Fibroblast of mammary gland (primary cell): ENCODE measurements around the gene RIBC2.
"Not testable (repeated sequence)": the region's sequence is repeated elsewhere in the genome, so short reads cannot be mapped to it uniquely, and the experiment has no call there.

Experiments used
- DNase-seq: peaks from one replicate; pipeline ENCODE4 v3.0.0-alpha.2; 2010; ENCODE audit warnings: low read depth
- H3K4me3 ChIP-seq: 2 replicates; pipeline ENCODE4 v1.5.1; 2011; ENCODE audit warnings: low read depth, mild to moderate bottlenecking, low read length, moderate library complexity; ENCODE audit not compliant: control insufficient read depth
- TF ChIP-seq, protein P1 (sequence below): conservative IDR thresholded peaks from 2 replicates; pipeline ENCODE4 v1.5.1; 2011; ENCODE audit warnings: low read depth, low read length, inconsistent platforms; ENCODE audit not compliant: control insufficient read depth, insufficient read depth

Gene RIBC2, protein sequence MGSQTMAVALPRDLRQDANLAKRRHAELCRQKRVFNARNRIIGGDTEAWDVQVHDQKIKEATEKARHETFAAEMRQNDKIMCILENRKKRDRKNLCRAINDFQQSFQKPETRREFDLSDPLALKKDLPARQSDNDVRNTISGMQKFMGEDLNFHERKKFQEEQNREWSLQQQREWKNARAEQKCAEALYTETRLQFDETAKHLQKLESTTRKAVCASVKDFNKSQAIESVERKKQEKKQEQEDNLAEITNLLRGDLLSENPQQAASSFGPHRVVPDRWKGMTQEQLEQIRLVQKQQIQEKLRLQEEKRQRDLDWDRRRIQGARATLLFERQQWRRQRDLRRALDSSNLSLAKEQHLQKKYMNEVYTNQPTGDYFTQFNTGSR

DNA sequence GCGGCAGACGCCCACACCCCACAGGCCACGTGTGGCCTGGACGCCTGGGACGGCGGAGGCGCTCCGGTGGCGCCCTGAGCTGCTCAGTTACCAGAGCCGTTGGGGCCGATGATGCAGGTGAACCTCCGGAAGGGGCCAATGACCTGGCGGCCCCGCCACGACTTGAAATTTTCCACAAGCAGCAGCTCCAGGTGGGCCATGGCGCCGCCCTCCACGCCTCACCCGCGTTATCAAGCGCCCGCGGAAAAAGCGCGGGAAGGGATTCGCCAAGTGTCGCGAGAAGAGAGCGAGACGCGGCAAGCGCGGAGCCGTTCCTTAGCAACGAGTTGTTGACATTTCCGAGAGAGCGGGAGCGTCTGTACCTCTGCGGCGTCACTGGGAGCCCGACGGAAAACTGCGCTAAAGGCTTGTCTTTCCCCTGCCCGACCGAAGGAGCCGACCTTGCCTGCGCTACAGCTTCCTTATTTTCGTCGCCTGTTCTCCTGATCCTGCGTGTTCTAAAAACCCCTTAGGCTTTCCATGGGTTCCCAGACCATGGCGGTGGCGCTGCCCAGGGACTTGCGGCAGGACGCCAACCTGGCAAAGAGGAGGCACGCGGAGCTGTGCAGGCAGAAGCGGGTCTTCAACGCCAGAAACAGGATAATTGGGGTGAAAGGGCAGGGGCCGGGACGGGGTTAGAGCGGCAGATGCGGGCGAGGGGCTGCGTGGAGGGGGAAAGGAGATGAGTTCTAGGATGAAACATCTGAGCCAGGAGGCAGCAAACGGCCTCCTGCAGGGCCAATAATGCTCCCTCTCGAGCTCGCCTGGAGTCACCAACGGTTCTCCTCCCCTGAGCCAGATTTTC is at the start of gene RIBC2, which contains the start of gene SMC1B:
Gene RIBC2, plus strand, starts transcription at position 326 of the 844 bp plus-strand sequence. Its CDS starts 194 bp downstream, at position 520.
Gene SMC1B, minus strand, starts transcription at position 232 of the 844 bp plus-strand sequence. Its CDS starts 32 bp downstream, at position 200.
- H3K4me3 ChIP-seq: peak within 1 kb of the TSS; percentile 59
- TF ChIP-seq, protein P1, sequence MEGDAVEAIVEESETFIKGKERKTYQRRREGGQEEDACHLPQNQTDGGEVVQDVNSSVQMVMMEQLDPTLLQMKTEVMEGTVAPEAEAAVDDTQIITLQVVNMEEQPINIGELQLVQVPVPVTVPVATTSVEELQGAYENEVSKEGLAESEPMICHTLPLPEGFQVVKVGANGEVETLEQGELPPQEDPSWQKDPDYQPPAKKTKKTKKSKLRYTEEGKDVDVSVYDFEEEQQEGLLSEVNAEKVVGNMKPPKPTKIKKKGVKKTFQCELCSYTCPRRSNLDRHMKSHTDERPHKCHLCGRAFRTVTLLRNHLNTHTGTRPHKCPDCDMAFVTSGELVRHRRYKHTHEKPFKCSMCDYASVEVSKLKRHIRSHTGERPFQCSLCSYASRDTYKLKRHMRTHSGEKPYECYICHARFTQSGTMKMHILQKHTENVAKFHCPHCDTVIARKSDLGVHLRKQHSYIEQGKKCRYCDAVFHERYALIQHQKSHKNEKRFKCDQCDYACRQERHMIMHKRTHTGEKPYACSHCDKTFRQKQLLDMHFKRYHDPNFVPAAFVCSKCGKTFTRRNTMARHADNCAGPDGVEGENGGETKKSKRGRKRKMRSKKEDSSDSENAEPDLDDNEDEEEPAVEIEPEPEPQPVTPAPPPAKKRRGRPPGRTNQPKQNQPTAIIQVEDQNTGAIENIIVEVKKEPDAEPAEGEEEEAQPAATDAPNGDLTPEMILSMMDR: no peak
- DNase-seq: peak; percentile 79

DNA sequence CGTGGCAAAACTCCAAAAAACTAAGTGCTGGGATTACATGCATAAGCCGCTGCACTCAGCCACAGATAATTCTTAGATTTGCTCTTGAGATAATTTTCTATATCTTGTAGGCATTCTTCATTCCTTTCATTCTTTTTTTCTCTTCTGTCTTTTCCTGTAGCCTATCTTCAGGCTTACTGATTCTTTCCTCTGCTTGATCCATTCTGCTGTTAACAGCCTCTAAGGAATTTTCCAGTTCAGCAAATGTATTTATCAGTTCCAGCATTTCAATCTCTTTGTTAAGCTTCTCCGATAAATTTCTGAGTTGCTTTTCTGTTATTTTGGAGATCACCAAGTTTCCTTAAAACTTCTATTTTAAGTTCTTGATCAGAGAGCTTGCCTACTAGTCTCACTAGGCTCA is 46.8 kb upstream of the RIBC2 start:
- DNase-seq: no peak
- no peak overlapping the region for H3K4me3 ChIP-seq
- TF ChIP-seq, protein P1: no peak

DNA sequence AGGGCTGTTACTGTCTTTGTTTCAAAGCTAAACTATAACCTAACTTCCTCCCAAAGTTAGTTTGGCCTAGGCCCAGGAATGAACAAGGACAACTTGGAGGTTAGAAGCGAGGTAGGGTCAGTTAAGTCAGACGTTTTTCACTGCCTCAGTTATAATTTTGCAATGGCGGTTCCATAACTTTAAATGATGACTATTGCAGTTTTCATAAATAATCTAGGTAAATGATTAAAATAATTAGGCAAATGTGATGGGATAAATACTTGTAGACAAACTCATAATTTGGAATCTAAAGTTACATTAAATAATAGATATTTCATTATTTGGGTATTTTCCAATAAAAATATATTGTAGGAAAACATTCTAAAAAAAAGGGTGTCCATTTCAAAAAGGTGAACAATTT is 39.9 kb upstream of the RIBC2 start:
- not testable (repeated sequence) for H3K4me3 ChIP-seq

DNA sequence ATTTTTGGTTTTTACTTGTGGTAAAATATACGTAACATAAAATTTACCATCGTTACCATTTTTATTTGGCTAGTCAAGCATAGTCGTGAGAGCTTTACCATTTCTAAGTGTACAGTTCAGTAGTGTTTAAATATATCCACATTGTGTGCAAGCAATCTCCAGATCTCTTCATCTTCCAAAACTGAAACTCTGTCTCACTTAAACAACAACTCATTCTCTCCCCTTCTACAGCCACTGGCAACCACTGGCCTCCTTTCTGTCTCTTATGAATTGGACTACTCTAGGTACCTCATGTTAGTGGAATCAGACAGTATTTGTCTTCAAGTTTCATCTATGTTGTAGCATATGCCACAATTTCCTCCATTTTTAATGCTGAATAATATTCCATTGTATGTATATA is 37.5 kb upstream of the RIBC2 start:
- DNase-seq: no peak
- no peak overlapping the region for H3K4me3 ChIP-seq
- TF ChIP-seq, protein P1: no peak

More for the DNA sequence above, 39.9 kb upstream of the RIBC2 start:
- DNase-seq: not testable (repeated sequence)

DNA sequence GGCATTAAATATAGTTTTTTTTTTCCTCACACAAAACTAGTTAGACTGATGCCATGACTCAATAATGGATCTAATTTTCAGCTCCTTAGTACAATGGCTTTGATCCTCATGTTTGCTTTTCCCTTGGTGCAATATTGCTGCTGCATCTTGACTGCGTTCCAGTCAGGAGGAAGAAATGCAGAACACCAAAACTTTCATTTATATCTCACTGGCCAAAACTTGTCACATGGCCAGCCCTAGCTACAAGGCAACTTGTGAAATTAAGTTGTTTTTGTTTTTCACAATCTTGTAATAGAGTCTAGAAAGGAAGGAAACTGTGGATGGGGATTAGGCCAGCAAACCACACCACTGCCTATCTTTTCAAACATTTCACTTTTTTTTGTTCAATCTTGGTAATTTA is 36.8 kb upstream of the RIBC2 start:
- TF ChIP-seq, protein P1: no peak
- H3K4me3 ChIP-seq: no peak overlapping the region
- DNase-seq: peak; percentile 15

DNA sequence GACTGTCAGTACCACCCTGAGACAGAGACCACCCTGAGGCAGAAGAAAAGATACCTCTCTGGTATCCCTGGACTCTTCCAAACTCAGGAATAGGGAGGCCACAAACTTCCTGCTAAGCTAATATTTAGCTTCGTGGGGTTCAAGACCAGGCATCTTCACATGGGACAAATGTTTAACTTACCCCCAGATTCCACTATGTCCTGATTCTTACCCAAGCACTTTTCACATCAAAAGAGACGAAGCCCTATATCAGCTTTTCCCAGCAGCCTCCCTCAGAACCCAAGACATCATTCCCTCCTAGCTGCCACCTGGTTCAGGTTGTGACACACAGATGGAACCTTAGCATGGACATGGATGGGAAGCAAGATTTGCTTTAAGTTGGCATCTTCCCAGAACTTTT is 32.1 kb upstream of the RIBC2 start:
- no peak overlapping the region for H3K4me3 ChIP-seq
- TF ChIP-seq, protein P1: no peak
- no peak for DNase-seq

DNA sequence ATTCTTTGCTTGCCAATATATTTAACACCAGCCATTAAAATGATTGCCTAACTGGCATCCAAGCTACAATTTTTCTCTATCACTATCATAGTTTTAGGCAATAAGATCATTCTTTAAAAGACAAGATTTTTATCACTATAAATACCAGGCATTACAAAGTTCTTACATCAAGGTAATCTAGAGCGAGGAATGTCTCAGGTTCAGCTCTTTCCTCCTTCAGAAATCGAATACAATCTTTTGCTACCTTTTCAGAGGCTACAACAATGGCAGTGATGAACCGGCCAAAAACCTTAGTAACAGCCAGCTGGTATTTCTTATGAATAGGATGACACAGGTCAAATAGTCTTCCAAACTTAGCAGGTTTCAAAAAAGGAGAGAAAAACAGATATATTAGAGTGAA is 23.9 kb upstream of the RIBC2 start:
- no peak overlapping the region for H3K4me3 ChIP-seq
- TF ChIP-seq, protein P1: no peak
- no peak for DNase-seq
